CMK (cell line): ENCODE data around the gene CTRB1.
"Not testable (repeated sequence)": the region's sequence is repeated elsewhere in the genome, so short reads cannot be mapped to it uniquely, and the experiment has no call there.

Source experiments
- DNase-seq: peaks from one replicate; pipeline ENCODE4 v3.0.0-alpha.2; 2010; ENCODE audit warnings: low read depth

Gene CTRB1

DNA sequence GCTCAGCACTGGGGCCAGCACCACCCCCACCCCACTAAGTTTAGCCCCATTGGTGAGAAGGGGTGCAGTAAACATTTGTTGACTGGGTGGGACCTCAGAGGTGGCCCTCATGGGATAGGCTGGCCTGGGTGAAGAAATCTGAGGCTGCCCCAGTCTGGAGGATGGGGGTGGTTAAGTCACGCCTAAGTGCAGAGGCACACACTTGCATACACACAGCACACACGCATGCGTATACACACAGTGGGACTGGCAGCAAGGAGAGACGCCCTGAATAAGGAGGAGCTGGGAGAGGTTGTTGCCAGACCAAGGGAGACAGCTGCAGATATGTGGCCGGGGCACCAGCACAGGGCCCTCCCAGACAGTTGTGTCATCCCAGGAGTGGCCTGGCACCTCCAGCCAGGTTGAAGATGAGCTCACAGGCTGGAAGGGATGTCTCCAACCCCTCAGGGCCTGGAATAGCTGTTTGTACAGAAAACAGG is 35.6 kb downstream of the CTRB1 start:
- DNase-seq: no peak

DNA sequence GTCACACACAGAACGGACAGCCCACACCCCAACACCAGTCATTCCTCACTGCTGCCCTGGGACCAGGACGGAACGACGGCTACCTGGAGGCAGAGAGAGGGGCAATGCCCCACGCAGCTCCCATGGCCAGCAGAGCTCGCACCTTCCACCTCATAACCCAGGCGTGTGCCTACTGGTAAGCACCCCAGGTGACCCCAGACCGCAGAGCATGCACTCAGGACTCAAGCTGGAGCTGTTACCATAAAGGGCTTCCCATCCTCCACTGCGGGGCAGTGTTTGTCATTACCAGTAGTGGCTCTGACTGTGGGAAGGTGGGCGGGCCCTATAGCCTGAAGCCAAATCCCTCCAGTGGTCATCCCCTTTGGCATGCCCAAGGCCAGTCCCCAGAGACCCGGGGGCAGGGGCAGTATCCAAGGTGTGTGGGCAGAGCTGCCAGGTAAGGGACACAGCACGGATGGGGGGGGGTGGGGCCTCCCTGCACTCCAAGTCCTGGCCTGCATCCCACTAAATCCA is 37.3 kb downstream of the CTRB1 start:
- DNase-seq: no peak

DNA sequence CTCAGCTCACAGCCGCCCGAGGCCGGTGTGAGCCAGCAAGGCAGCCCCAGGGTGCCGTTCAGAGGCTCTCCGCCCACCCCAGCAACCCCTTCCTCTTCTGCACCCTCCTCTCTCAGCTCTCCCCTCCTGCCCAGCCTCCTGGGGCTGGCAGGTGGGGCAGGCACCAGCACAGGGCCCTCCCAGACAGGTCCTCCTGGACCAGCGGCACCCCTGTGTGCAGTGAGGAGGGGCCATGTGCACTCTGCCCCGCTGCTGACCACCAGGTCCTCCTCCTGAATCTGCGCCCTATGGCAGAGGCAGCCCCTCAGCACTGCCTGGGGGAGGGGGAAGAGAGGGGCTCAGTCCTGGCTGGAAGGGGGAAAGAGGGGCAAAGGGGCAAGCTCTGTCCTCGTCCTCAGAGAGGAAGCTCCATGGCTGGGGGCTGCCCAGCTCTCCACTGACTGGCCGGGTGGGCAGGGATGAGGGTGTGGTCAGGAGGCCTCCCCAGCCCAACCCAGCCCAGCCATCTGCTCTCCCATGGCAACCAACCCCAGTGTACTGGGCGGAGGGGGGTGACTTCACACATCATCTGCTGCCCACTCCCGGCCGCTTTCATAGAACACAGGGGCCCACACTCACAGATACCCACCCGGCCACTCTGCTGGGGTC is 38.0 kb downstream of the CTRB1 start:
- no peak for DNase-seq

DNA sequence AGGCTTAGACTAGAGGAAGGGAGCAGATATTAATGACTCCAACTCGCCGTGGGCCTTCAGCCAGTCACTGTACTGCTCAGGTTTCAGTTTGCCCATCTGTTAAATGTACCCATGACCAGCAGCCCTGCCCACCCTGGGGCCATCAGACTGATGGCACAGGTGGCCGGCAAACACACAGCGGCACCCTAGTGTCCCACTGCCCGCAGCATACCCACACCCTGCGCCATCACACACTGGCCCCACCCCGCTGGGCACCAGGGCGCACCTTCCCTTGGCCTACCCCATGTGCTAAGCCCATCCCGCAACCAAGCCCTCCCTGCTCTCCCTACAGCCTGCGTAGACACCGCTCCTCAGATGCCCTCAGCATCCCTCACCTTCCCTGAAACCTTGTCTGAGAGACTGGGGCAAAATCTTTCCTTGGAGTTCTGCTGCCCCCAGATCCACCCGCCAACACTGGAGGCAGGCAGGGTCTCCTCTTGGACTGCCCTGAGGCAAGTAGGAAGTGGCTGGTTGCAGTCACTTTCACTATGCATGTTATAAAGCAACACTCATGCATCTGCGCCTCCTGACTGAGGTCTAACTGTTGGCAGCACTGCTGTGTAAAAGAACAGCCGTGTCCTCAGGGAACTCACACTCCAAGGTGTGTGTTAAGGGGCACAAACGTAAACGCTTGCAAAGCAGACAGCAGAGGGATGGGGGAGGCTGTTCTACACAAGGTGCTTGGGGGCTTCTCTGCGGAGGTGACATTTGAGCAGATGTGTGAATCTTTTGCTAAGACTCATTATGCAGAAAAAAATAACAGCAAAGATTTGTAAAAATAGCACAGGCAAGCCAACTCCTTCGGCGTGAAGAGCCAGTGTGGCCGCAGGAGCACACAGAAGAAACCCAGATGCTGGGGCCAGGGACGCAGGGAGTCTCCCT is 39.4 kb downstream of the CTRB1 start:
- no peak for DNase-seq

DNA sequence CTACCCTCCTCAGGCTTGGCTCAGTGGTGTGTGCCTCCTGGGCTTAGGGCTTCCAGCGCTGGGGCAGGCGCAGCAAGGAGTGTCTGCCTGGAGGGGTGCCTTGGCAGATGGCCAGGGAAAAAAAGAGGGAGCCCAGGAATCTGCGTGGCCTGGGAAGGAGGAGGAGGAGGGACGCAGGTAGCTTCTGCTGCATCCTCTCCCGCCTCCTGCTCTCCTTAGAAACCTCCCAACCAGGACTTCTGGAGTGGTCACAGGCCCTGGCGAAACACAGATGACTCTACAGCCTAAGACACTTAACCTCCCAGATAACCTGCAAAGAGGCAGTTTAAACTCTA is 40.0 kb downstream of the CTRB1 start:
- no peak for DNase-seq

DNA sequence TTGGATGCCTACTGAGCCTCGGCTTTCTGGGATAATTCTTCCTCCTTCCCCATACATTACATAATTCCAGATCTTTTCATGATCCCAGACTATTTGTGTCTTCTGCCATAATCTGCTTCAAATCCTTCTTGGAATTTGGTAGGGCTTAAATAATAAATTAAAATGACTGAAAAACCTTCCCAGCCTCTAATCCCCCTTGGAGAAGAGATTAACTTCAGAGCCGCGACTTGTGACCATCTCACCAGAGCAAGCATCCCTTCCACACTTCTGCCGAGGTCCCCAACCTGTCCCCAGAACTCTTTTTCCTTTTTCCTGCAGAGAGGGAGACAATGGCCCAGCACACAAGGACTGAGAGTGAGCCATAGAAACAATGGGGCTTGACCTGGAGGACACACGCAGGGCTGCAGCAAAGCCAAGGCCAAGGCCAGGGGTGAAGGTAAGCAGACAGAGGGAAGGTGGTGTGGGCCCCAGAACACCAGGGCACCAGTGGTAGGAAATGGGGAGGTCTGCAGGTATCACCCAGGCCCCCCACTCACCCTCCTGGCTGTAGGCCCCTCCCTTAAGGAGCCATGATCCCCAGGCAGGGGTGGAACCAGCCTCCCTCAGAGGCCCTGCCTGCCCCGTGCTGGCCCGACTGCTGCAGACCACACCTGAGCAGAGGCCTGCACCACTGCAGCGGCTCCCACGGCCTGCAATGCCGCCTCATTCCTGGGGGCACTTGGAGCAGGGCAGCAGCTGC is 42.2 kb downstream of the CTRB1 start:
- DNase-seq: no peak

DNA sequence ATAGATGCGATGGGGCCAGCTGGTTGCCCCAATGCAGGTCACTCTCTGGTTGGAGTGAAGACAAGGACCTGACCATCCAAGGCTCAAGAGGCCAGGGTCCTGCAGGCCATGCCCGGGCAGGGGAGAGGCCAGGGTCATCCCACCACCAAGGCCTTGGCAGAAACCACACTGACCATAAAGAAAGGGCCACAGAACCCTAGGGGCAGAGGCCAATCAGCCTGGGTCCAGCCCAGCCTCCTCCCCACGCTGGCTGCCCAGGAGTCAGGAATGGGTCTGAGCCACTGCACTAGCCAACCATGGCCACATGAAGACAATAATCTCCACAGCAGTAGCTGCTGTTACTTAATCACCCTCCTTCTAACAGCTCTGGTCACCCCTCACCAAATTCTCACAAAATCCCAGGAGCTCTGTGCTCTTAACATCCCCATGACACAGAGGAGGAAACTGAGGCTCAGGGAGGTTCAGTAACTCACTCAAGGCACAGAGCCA is 42.8 kb downstream of the CTRB1 start:
- no peak for DNase-seq

DNA sequence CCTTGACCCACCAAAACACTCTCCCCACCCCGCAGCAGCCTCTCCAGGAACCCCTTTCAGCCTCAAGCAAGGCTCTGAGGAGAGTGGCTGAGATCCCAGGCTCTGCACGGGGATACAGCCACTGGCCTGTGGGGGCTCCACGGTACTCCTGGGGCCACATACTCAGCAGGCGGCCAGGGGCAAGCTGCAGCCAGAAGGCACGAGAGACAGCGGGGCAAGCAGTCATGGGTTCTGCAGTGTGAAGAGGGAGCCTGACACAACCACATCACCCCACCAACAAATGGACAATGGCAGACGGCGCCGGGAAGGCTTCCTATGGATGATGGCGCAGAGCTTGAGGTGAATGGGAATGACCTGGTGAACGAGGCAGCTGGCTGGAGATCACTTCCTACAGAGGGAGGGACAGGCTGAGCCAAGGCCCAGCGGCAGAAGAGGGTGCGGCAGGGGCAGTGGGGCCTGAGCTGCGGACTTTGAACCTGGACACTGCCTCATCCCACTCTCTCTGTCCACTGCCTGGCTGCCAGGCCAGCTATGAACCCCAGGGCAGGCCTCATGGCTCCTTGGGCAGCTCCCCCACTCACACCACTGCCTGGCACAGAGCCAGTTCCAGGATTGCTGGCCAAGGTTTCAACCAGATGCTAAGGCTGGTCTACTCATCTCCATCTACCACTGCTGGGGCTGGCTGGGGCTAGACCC is 43.5 kb downstream of the CTRB1 start:
- no peak for DNase-seq

DNA sequence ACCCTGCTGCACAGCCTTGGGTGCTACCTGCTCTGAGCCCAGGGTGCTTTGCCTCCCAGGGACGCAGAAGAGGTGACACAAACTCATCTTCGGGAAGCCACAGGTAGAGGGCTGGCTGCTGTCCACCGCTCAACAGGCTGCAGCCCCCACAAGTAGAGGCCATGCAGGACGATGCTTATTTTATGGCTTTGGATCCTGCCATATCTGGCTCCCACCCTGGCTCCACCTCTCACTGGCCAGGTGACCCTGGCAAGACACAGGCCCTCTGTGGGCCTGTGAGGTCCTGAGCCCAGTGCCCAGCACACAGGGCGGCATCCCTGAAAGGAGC is 44.0 kb downstream of the CTRB1 start:
- DNase-seq: no peak

DNA sequence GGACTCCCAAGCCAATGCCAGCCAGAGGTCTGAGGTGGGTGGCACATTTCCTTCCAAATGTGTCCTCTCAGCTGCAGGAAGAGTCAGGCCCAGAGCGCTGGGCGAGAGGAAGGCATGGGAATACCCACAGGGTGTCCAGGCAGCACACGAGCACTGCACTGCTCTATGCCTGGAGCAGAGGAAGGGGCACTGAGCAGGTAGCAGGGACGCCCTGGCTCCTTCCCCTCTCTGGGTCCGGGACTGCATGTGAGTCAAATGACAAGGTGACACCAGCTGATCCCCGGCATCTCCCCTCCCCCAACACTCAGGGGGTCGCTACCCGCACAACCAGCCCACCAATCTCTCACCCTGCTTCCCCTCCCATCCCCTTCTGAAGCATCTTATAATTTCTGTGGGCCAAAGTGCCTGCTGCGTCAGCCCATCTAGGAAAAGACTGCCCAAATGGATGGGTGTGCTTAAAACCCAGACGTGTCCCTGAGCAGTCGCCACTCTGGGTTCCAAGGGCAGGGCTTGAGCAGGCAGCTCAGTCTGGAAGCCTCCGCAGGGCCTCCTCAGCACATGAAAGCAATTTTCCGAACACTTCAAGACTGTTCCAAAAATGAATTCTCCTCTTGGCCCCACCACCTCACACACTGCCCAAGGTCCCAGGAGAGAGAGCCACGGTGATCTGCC is 44.6 kb downstream of the CTRB1 start:
- no peak for DNase-seq

DNA sequence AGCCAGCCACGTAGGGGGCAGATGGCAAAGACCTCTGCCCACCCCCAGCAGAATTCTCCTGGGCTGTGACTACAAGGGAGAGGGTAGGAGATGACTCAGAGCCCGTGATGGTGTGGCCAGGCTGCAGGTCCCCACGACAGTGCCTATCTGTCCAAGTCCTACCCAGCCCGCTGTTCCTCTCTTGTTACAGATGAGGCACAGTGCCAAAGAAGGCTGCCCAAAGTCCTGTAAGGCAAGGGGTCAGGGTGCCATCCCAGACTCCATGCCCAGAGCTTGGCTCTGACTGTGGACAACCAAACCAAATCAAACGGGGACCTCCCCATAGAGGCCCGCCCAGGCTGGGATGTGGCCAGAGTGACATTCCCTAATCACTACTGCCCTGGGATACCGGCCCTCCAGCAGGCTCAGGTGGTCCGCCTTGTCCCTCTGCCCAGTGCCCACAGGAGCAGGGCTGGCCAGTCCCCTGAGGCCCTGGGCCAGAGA is 45.2 kb downstream of the CTRB1 start:
- no peak for DNase-seq

DNA sequence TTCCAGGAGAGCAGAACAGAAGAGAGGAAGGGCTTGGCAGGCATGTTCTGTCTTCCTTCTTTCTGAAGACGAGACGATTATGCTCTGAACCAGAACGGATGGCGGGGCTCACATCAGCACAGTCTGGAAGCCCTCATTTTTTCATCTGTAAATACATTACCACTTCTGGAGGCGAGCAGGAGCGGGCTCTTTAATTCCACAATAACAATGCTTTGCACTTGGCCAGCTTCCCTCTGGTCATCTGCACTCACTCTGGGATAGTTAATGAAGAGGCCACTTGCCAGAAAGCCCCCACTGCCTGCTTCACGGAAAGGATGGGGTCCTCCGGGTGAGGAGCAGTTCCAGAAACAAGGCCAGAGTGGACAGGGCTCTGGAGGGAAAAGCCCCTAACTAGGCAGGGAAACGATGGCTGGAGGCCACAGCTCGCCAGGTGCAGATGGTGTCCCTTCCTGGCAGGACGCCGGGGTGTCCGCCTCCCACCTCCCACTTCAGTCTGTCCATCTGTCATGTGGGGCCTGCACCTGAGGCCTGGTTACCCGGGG is 45.7 kb downstream of the CTRB1 start:
- DNase-seq: no peak

DNA sequence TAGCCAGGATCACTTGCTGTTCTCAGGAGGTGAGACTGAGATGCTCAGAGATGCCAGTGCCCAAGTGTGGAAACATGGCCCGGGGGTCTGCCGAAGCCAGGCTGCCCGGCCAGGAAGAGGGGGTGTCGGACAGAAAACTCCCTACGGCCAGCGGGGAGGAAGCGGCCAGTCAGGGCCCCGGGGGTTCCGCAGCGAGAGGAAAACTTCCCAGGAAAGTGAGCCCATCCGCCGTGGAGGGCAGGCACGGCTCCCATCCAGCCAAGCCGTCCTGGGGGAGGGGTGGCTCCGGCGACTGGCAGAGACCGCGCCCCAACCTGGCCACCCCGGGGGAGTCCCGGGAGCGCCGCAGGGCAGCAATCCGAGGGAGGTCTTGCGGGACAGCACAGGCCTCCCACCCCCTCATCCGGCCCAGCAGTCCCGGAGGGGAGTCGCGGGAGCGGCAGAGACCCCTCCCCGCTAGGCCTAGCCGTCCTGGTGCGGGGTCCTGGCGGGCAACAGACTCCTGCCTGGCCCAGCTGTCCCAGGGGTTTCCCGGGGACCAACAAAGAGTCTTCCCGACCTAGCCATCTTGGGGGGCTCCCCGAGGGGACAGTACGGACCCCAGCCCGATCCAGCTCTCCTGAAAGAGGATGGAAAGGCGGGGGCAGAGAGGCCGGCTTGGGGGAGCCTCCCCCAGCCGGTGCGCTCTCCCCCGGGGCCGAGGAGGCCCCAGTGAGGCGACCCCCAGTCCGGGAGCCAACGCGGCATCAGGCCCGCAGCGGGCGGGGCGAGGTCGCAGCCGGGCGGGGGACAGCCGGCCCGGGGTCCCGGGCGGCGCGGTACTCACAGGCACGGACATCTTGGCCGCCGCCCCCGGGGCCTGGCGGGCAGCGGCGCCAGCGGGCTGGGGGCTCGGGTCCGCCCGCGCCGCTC is 46.5 kb downstream of the CTRB1 start:
- DNase-seq: no peak

DNA sequence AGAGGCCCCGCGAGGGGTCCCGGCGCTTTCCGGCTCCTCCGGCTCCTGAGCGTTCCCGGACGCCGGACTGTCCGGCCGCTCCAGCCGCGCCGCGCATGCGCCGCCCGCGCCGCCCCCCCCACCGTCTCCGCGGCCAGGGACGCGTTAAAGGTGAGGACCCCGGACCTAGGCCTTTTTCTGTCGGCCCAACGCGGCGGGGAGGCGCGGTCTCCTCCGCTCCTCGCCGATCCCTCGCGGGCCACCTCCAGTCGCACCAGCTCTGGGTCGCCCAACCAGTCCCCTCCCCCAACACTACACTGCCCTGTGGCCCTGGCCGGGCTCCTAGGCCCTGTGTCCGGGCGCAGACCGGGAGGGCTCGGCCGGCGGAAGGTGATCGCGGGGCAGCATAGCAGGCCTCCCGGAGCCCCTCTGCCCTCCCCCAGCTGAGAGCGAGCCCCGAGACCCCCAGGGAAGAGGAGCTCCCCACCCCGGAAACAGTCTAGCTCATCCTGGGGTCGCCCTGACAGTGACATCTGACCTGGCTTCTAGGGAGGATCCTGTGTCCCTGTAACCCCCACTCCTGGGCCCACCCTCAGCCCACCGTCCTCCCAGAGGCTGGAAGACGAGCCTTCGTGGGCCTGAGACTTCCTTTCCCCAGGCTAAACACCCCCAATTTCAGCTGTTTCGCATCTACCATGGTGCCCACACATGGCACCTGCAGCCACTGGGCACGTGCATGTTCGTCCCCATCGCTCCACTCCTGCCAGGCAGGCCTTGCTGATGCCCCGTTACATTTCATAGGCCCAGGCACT is 47.3 kb downstream of the CTRB1 start:
- DNase-seq: no peak

DNA sequence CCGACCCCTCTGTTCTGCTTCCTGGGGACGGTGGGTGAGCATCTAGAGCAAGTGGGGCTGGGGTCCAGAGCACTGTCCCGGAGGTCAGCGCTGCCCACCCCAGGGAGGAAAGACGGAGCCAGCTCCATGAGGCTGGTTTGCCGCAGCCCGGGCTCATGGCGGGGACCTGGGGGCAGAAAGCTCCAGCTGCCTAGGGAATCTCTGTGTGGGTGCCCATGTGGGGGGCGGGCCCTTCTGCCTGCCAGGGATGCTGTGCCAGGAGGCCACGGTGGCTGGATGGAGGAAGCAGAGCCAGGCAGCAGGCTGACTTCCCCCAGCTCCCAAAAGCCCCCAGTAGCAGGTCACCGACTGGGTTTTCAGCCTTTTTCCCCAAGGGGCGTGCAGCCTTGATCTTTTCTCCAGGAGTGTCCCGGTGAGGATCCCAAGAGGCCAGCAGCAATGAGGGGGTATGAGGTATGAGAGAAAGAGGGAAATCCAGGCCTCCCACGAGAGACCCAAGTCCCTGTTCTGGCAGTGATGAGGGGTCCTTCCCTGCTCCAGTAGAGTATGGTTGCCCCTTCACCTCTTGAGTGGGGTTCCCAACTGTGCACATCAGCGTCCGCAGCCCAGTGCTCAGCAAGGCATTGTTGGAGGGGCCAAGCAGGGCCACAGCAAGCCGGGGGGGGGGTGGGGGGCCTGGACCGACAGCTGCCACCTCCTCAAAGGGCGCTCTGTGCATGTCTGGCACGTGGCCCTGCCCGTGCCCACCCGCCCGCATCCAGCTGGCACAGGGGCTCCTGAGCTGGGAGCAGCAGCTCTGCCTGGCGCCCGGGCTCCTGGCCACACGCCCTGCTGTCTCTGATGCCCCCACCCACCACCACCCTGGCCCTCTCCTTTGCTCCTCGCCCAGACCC is 48.2 kb downstream of the CTRB1 start:
- DNase-seq: no peak

DNA sequence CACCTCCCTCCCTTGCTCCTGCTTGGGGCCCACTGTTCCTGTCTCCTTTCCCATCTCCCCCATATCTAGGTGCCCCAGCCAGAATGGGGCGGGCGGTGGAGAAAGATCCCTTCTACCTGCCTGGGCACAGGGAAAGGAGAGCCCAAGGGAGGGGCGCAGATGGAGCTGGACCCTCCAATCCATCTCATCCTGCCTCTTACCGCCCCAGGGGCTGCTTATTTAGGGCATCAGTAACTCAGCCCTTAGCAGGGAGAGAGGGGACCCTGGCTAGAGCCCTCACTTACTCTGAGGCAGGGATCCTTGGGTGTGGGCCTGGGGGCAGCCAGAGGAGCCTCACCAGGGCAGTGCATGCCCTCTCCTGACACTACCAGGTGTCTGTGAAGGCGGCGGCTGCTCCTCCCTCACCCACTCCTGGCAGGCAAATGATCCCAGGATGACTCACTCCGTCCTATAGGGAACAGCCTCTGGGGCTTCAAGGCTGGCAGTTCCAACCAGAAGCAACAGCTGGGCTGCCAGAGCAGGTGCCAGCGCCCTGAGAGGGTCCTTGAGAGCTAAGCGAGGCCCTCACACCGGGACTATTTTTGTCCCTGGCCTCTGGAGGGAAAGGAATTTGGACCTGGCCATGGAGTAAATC is 49.0 kb downstream of the CTRB1 start:
- DNase-seq: no peak

DNA sequence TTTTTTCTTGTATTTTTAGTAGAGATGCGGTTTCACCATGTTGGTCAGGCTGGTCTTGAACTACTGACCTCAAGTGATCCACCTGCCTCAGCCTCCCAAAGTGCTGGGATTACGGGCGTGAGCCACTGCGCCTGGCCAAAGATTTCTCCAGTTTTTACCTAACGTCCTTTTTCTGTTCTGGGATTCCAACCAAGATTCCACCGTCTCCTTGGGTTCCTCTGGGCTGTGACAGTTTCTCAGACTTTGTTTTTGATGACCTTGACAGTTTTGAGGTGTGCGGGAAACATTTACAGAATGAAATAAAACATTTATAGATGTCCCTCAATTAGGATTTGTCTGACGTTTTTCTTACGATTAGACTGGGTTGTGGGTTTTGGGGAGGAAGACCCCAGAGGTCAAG is 50.6 kb downstream of the CTRB1 start:
- DNase-seq: not testable (repeated sequence)
